Measurements from ENCODE around the gene RASSF6. TPM values are rescaled to one million over a fixed set of nuclear protein-coding genes. Genes with fewer than 3 reads are reported as not detected.

RASSF6 gene
- total RNA-seq, 1 experiment from 2014 or later, result 0.22 TPM

DNA sequence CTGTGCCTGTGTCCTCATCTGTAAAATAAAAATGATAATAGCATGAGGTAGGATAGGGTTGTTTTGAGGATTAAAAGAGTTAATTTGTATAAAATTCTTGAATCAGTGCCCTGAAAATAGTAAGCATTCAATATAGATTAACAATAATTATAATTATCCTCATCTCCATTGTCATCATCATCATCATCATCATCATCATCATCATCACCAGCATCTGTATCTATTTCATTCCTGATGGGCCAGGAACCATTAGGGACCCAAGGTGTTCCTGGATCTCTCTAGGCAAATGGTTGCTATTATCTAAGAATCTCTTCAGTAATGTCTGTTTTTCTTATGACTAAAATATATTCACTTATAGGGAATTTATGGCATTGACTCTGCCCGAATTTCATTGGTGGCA, 31.6 kb downstream of the RASSF6 start:
- Mint-ChIP-seq H3K27ac (no peak overlapping the region), H3K36me3 (ENCODE audit: insufficient read depth in 1 of 3, low read depth in 3 of 3) (no peaks in the 10 kb centered on the region), H3K9me3 (no peaks in the 10 kb centered on the region), H3K4me1 (peaks cover 25% of the 10 kb centered on the region in 2 experiments), H3K4me3 (no peak overlapping the region), H3K27me3 (ENCODE audit: low read depth) (no peaks in the 10 kb centered on the region)
- no peak overlapping the region for H3K9ac ChIP-seq (ENCODE audit: extremely low read depth, insufficient read length, low read length)
- TF ChIP-seq CTCF (conservative IDR thresholded peaks at IDR 0.05), result no peak
- no peak overlapping the region for H3K56ac ChIP-seq (ENCODE audit: insufficient read length, low read depth, low read length)
- H2BK5ac ChIP-seq (ENCODE audit: insufficient read length, low read length), result no peak overlapping the region
- H3K23ac ChIP-seq (ENCODE audit: insufficient read length, low read depth, low read length), result no peak overlapping the region
- no peaks in the 10 kb centered on the region for H4K20me1 ChIP-seq (ENCODE audit: control insufficient read depth, insufficient read depth, insufficient read length)
- H3K79me2 ChIP-seq (ENCODE audit: insufficient read depth, low read length), result no peaks in the 10 kb centered on the region
- no peak overlapping the region for H2BK15ac ChIP-seq (ENCODE audit: low read depth, low read length)
- no peak overlapping the region for H4K5ac ChIP-seq (ENCODE audit: insufficient read length, low read depth, low read length)
- H3K27me3 ChIP-seq (ENCODE audit: insufficient read depth, low read length), result no peaks in the 10 kb centered on the region
- DNase-seq, result no peak
- H3K27ac ChIP-seq (ENCODE audit: insufficient read length, low read depth, low read length), result no peak overlapping the region
- no peak overlapping the region for H4K8ac ChIP-seq (replicated peaks; ENCODE audit: insufficient read length, low read depth, low read length)
- H3K9me3 ChIP-seq (ENCODE audit: control insufficient read depth, low read depth, low read length), result no peaks in the 10 kb centered on the region
- no peak overlapping the region for H3K18ac ChIP-seq (ENCODE audit: insufficient read length, low read depth, low read length)
- no peak overlapping the region for H2AK5ac ChIP-seq (ENCODE audit: insufficient read length, low read length)
- H3K23me2 ChIP-seq (ENCODE audit: insufficient read length, low read depth, low read length, poor library complexity, severe bottlenecking), result no peaks in the 10 kb centered on the region
- no peak overlapping the region for H3K14ac ChIP-seq (ENCODE audit: insufficient read depth, low read length)
- WGBS (ENCODE audit: extremely low coverage, insufficient read length, low lambda C conversion rate), result no CpG with 5 or more reads among the region's 1 CpG
- H2AFZ ChIP-seq (ENCODE audit: low read length), result no peak overlapping the region
- H3K4ac ChIP-seq (ENCODE audit: low read depth, low read length), result no peak overlapping the region
- no peaks in the 10 kb centered on the region for H3K79me1 ChIP-seq (ENCODE audit: insufficient read depth, low read depth, low read length, poor library complexity, severe bottlenecking)
- no peak overlapping the region for H3K4me2 ChIP-seq (ENCODE audit: insufficient read depth, insufficient read length, low read length)
- H4K91ac ChIP-seq (ENCODE audit: insufficient read length, low read depth, low read length), result no peak overlapping the region
- H3K4me1 ChIP-seq (ENCODE audit: insufficient read depth, low read length), result no peaks in the 10 kb centered on the region
- H2BK120ac ChIP-seq (ENCODE audit: low read depth, low read length, poor library complexity, severe bottlenecking), result no peak overlapping the region
- no peak overlapping the region for H2BK20ac ChIP-seq (ENCODE audit: low read depth, low read length, poor library complexity, severe bottlenecking)
- no peak overlapping the region for H2BK12ac ChIP-seq (ENCODE audit: insufficient read length, low read depth, low read length)
- no peak overlapping the region for H3T11ph ChIP-seq (ENCODE audit: low read length)
